Astrocyte (in vitro differentiated cells and primary cell): Measurements from ENCODE around the gene RAB3D.

Source experiments
- CTCF ChIP-seq: IDR thresholded peaks from 2 replicates; pipeline ENCODE4 v1.5.1; 2011; ENCODE audit warnings: low read depth, mild to moderate bottlenecking, inconsistent platforms, low read length, moderate library complexity; ENCODE audit not compliant: insufficient read depth
- EZH2 ChIP-seq: IDR thresholded peaks from 2 replicates; pipeline ENCODE4 v1.6.1; 2012; ENCODE audit warnings: mild to moderate bottlenecking, low read length, inconsistent platforms; ENCODE audit not compliant: insufficient read depth

GRCh38 chr19:11359421-11359820, 20.0 kb upstream of the RAB3D start:
- TF ChIP-seq CTCF (no peak), EZH2 (no peak)
